PFSK-1 (cell line): Measurements from ENCODE around the gene LRMDA.

Source experiments
- FOXP2 ChIP-seq: optimal IDR thresholded peaks from 2 replicates; pipeline ENCODE3; 2011; ENCODE audit warnings: borderline replicate concordance, control low read depth, inconsistent platforms; ENCODE audit not compliant: insufficient read depth; ENCODE audit errors: extremely low read length, extremely low read depth
- POLR2AphosphoS5 ChIP-seq: IDR thresholded peaks from 2 replicates; pipeline ENCODE4 v1.6.1; 2012; ENCODE audit warnings: low read depth, mild to moderate bottlenecking, control low read depth, low read length, moderate library complexity
- REST ChIP-seq, 2 experiments: IDR thresholded peaks; 2 replicates each; pipeline versions ENCODE4 v1.6.1 to v1.8.0; 2011 to 2012; ENCODE audit warnings: low read depth in 2 of 2, low read length in 2 of 2, control low read depth in 1 of 2, inconsistent platforms in 1 of 2, mild to moderate bottlenecking in 1 of 2, moderate library complexity in 1 of 2; ENCODE audit not compliant: insufficient read depth in 1 of 2
- SIN3A ChIP-seq: IDR thresholded peaks from 2 replicates; pipeline ENCODE4 v1.6.1; 2012; ENCODE audit warnings: mild to moderate bottlenecking, low read length, moderate library complexity, borderline replicate concordance; ENCODE audit not compliant: insufficient read depth
- TAF1 ChIP-seq: IDR thresholded peaks from 2 replicates; pipeline ENCODE4 v1.6.1; 2012; ENCODE audit warnings: low read length, control low read depth, borderline replicate concordance; ENCODE audit not compliant: insufficient read depth

The LRMDA gene

GRCh38 chr10:76454506-76455140, 1023.2 kb downstream of the LRMDA start:
- TF ChIP-seq TAF1: no peak
- no peak for TF ChIP-seq SIN3A
- TF ChIP-seq POLR2AphosphoS5: no peak
- TF ChIP-seq FOXP2: no peak
- TF ChIP-seq REST (IDR thresholded peaks at IDR 0.05; ENCODE audit: insufficient read depth in 1 of 2, low read depth in 2 of 2, low read length in 2 of 2): no peak

- TF ChIP-seq SIN3A: no peak
- no peak for TF ChIP-seq POLR2AphosphoS5
- TF ChIP-seq FOXP2: no peak
- no peak for TF ChIP-seq REST (IDR thresholded peaks at IDR 0.05; ENCODE audit: insufficient read depth in 1 of 2, low read depth in 2 of 2, low read length in 2 of 2)
- TF ChIP-seq TAF1: no peak
Observed at GRCh38 chr10:76456197-76456596, 1024.8 kb downstream of the LRMDA start.

- TF ChIP-seq REST (IDR thresholded peaks at IDR 0.05; ENCODE audit: insufficient read depth in 1 of 2, low read depth in 2 of 2, low read length in 2 of 2): no peak
- no peak for TF ChIP-seq POLR2AphosphoS5
- TF ChIP-seq TAF1: no peak
- no peak for TF ChIP-seq FOXP2
- no peak for TF ChIP-seq SIN3A
Observed at GRCh38 chr10:76459016-76459730, 1027.7 kb downstream of the LRMDA start.

GRCh38 chr10:76461024-76461423, 1029.6 kb downstream of the LRMDA start:
- TF ChIP-seq POLR2AphosphoS5 (no peak), SIN3A (no peak), FOXP2 (no peak), TAF1 (no peak), REST (IDR thresholded peaks at IDR 0.05; ENCODE audit: insufficient read depth in 1 of 2, low read depth in 2 of 2, low read length in 2 of 2) (no peak)
